ENCODE data around the gene PTGDR. TPM values are rescaled to one million over a fixed set of nuclear protein-coding genes. Genes with fewer than 3 reads are reported as not detected.
A peak's percentile ranks its signal among the peaks of the same experiment; 100 is the strongest.

PTGDR gene
- polyA plus RNA-seq = 0.10 TPM in 1 of 2 replicates, not detected in the other
- not detected in 2 replicates for polyA minus RNA-seq

- H3K9me2 ChIP-seq (ENCODE audit: insufficient read depth, low read length) = no peaks in the 10 kb centered on the region
- peak within 1 kb of the TSS; percentile 66 for H3K4me3 ChIP-seq (ENCODE audit: low read length)
- H3K36me3 ChIP-seq (ENCODE audit: insufficient read depth, low read length) = no peaks in the 10 kb centered on the region
- no peak within 1 kb of the TSS for H3K4me2 ChIP-seq (ENCODE audit: low read length)
- H3K27ac ChIP-seq (ENCODE audit: low read length) = no peak within 1 kb of the TSS
- no peaks in the 10 kb centered on the region for H3K79me2 ChIP-seq (replicated peaks; ENCODE audit: insufficient read depth, low read length)
- H3F3A ChIP-seq (ENCODE audit: insufficient read depth, low read length, poor library complexity, severe bottlenecking) = no peaks in the 10 kb centered on the region
- H4K20me1 ChIP-seq (ENCODE audit: insufficient read depth) = no peaks in the 10 kb centered on the region
- no peak within 1 kb of the TSS for H2AFZ ChIP-seq (ENCODE audit: low read depth, low read length)
- TF ChIP-seq, protein P1, sequence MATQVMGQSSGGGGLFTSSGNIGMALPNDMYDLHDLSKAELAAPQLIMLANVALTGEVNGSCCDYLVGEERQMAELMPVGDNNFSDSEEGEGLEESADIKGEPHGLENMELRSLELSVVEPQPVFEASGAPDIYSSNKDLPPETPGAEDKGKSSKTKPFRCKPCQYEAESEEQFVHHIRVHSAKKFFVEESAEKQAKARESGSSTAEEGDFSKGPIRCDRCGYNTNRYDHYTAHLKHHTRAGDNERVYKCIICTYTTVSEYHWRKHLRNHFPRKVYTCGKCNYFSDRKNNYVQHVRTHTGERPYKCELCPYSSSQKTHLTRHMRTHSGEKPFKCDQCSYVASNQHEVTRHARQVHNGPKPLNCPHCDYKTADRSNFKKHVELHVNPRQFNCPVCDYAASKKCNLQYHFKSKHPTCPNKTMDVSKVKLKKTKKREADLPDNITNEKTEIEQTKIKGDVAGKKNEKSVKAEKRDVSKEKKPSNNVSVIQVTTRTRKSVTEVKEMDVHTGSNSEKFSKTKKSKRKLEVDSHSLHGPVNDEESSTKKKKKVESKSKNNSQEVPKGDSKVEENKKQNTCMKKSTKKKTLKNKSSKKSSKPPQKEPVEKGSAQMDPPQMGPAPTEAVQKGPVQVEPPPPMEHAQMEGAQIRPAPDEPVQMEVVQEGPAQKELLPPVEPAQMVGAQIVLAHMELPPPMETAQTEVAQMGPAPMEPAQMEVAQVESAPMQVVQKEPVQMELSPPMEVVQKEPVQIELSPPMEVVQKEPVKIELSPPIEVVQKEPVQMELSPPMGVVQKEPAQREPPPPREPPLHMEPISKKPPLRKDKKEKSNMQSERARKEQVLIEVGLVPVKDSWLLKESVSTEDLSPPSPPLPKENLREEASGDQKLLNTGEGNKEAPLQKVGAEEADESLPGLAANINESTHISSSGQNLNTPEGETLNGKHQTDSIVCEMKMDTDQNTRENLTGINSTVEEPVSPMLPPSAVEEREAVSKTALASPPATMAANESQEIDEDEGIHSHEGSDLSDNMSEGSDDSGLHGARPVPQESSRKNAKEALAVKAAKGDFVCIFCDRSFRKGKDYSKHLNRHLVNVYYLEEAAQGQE (IDR thresholded peaks at IDR 0.05; ENCODE audit: borderline replicate concordance) = no peak
- TF ChIP-seq TAF1 (IDR thresholded peaks at IDR 0.05; ENCODE audit: low read depth) = no peak
- no peak for TF ChIP-seq POLR2AphosphoS5 (IDR thresholded peaks at IDR 0.05)
- no peak for TF ChIP-seq RAD21 (conservative IDR thresholded peaks at IDR 0.05)
- TF ChIP-seq EZH2 (IDR thresholded peaks at IDR 0.05; ENCODE audit: borderline replicate concordance, insufficient read depth, low read length, poor library complexity, severe bottlenecking) = peak; percentile 55
- H3K27me3 ChIP-seq (ENCODE audit: insufficient read depth, low read depth, low read length) = peaks cover 54% of the 10 kb centered on the region
- no peaks in the 10 kb centered on the region for H3K9me3 ChIP-seq (ENCODE audit: low read length)
- no peak within 1 kb of the TSS for H3K9ac ChIP-seq (ENCODE audit: low read length)
These were observed at the start of gene PTGDR for GRCh38 chr14:52267501-52268278. Gene PTGDR (plus strand): TSS chr14:52267698. CDS start chr14:52267815, 117 bp downstream.

GRCh38 chr14:52219488-52220084 is 47.9 kb upstream of the PTGDR start:
- TF ChIP-seq CTCF (IDR thresholded peaks at IDR 0.05; ENCODE audit: poor library complexity, severe bottlenecking) (no peak), SMC3 (conservative IDR thresholded peaks at IDR 0.05; ENCODE audit: poor library complexity) (no peak), TAF1 (IDR thresholded peaks at IDR 0.05; ENCODE audit: low read depth) (no peak), RAD21 (conservative IDR thresholded peaks at IDR 0.05) (no peak), POLR2AphosphoS5 (IDR thresholded peaks at IDR 0.05) (no peak), MXI1 (conservative IDR thresholded peaks at IDR 0.05; ENCODE audit: poor library complexity, severe bottlenecking) (no peak), EZH2 (IDR thresholded peaks at IDR 0.05; ENCODE audit: borderline replicate concordance, insufficient read depth, low read length, poor library complexity, severe bottlenecking) (no peak), EP300 (conservative IDR thresholded peaks at IDR 0.05; ENCODE audit: poor library complexity, severe bottlenecking) (no peak)
- TF ChIP-seq, protein P1 (IDR thresholded peaks at IDR 0.05; ENCODE audit: borderline replicate concordance) = no peak
- H3K4me3 ChIP-seq (ENCODE audit: low read length) = no peak overlapping the region
- no peaks in the 10 kb centered on the region for H3K79me2 ChIP-seq (replicated peaks; ENCODE audit: insufficient read depth, low read length)
- no peaks in the 10 kb centered on the region for H3F3A ChIP-seq (ENCODE audit: insufficient read depth, low read length, poor library complexity, severe bottlenecking)
- H3K9me2 ChIP-seq (ENCODE audit: insufficient read depth, low read length) = no peaks in the 10 kb centered on the region
- H3K27me3 ChIP-seq (ENCODE audit: insufficient read depth, low read depth, low read length) = no peaks in the 10 kb centered on the region
- H3K9me3 ChIP-seq (ENCODE audit: low read length) = no peaks in the 10 kb centered on the region
- H3K9ac ChIP-seq (ENCODE audit: low read length) = no peak overlapping the region
- no peak overlapping the region for H3K27ac ChIP-seq (ENCODE audit: low read length)
- no peak overlapping the region for H3K4me2 ChIP-seq (ENCODE audit: low read length)
- no peak overlapping the region for H2AFZ ChIP-seq (ENCODE audit: low read depth, low read length)
- H3K36me3 ChIP-seq (ENCODE audit: insufficient read depth, low read length) = no peaks in the 10 kb centered on the region
- no peaks in the 10 kb centered on the region for H4K20me1 ChIP-seq (ENCODE audit: insufficient read depth)
